Suppressor macrophage treated with lipopolysaccharide for 1 hour (primary cell): ENCODE results near the gene TBC1D9B.
"Not testable (repeated sequence)": the region's sequence is repeated elsewhere in the genome, so short reads cannot be mapped to it uniquely, and the experiment has no call there.

Experiments used
- DNase-seq, 3 donors: peaks; one replicate each; pipeline ENCODE4 v3.0.0-alpha.2; 2020 to 2022

TBC1D9B gene

DNA sequence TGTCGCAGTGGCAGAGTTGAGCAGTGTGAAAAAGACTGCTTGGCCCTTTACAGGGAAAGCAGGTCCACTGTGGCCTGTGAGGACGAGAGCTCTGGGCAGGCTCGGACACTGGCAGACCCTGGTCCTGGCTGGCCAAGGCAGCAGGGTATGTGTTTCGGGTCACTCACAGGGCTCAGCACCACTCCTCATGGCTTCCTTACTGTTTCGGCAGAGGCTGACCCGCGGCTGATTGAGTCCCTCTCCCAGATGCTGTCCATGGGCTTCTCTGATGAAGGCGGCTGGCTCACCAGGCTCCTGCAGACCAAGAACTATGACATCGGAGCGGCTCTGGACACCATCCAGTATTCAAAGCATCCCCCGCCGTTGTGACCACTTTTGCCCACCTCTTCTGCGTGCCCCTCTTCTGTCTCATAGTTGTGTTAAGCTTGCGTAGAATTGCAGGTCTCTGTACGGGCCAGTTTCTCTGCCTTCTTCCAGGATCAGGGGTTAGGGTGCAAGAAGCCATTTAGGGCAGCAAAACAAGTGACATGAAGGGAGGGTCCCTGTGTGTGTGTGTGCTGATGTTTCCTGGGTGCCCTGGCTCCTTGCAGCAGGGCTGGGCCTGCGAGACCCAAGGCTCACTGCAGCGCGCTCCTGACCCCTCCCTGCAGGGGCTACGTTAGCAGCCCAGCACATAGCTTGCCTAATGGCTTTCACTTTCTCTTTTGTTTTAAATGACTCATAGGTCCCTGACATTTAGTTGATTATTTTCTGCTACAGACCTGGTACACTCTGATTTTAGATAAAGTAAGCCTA lies 71.3 kb downstream of the TBC1D9B start:
- DNase-seq: peak; percentile 38 to 66 (median 43)

DNA sequence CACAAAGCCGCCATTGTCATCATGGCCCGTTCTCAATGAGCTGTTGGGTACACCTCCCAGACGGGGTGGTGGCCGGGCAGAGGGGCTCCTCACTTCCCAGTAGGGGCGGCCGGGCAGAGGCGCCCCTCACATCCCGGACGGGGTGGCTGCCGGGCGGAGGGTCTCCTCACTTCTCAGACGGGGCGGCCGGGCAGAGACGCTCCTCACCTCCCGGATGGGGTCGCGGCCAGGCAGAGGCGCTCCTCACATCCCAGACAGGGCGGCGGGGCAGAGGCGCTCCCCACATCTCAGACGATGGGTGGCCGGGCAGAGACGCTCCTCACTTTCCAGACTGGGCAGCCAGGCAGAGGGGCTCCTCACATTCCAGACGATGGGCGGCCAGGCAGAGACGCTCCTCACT lies 72.8 kb downstream of the TBC1D9B start:
- not testable (repeated sequence) for DNase-seq

DNA sequence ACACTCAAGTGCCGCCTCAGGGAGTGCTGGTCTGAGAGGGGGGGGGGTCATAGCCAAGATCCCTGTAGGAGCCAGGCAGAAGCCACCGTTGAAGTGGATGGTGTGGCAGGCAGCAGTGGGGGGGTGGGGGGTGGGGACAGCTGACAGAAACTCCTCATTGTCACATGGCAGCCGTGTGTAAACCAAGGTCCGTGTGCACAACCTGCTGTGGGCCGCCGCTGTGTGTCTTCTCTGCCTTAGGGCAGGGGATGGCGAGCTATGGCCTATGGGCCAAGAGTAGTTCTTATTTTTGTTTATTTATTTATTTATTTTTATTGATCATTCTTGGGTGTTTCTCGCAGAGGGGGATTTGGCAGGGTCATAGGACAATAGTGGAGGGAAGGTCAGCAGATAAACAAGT lies 73.6 kb downstream of the TBC1D9B start:
- no peak for DNase-seq

DNA sequence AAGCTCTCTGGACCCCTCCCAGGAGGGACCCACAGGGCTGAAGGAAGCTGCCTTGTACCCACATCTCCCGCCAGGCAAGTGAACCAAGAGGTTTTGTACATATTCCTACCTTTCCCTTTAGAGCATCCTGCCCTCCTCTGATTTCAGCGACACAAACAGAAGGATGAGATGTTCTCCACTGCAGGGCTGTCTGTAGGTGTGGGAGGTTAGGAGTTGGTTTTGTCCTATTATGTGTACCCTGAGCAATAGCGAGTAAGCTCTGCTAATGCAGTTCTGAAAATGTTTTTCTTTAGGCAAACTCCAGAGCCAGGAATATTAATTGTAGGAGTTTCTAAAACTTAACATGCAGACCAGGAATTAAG lies 74.0 kb downstream of the TBC1D9B start:
- DNase-seq: no peak

DNA sequence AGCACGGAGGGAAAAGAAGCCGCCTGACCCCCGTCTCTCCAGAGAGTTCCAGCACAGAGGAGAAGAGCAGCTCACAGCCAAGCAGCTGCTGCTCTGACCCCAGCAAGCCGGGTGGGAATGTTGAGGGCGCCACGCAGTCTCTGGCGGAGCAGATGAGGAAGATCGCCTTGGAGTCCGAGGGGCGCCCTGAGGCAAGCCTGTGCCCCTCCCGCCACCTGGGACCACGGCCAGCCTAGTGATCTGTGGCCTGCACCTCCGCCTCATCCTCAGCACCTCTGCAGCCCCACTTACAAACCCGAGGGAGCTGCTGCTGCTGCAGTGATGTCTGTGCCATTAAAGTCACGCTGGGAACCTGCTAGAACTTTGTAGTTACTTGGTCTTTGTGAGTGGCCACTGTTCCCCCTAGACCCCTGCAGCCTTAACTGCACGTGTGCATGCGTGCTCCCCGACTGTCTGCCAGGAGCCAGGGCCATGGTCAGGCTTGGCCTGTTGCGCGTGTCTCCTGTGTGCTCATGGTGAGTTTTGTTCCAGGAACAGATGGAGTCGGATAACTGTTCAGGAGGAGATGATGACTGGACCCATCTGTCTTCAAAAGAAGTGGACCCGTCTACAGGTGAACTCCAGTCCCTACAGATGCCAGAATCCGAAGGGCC lies 74.5 kb downstream of the TBC1D9B start:
- no peak for DNase-seq

DNA sequence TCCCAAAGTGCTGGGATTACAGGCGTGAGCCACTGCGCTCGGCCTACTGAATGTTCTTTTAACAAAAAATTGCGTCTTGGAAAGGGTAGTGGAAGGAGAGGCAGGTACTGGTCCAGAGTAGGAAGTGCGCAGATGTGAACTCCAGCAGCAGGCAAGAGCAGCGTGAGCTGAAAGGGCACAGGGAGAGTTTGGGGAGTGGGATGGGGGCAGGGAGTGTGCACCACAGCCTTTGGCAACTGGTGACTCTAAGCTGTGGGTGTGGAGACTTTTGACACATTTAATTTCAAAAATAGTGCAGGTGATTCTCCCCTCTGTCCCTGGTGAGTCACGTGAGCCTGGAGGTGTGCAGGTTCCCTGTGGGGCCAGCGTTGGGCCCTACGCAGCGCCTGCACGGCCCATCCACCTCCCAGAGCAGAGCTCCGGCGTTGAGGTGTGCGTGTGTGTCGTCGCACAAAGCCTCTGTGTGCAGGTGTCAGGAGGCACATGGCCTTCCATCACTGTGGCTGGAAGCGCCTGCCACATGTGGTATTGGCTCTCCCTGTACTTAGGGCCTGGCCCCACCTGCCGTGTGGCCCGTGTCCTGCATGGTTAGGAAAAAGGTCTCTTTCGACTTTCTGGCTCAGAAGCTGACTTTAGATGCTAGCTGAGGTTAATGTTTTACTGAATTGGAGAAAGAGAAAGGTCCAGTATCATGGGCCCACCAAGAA lies 75.5 kb downstream of the TBC1D9B start:
- no peak for DNase-seq

DNA sequence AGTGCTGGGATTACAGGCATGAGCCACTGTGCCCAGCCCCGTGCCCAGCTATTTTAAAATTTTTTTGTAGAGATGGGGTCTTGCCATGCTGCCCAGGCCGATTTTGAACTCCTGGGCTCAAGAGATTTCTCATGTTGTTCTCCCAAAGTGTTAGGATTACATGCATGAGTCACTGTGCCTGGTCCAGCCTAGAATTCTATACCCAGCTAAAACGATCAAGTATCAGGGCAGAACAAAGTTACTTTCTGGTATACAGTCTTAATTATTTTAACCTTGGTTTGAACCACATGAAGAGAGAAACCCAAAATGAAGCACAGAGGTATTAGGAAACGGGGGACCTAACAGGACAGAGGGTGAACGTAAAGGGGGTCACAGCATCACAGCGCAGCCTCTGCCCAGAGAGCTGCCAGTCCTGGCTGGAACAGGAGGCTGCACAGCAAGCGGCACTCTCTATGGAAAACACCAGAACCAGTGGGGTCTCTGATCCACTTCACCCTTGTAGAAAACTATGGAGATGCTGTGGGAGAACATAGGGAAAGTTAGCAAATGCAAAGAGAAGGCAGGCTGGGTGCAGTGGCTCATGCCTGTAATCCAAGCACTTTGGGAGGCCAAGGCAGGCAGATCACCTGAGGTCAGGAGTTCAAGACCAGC lies 76.8 kb downstream of the TBC1D9B start:
- DNase-seq: no peak

DNA sequence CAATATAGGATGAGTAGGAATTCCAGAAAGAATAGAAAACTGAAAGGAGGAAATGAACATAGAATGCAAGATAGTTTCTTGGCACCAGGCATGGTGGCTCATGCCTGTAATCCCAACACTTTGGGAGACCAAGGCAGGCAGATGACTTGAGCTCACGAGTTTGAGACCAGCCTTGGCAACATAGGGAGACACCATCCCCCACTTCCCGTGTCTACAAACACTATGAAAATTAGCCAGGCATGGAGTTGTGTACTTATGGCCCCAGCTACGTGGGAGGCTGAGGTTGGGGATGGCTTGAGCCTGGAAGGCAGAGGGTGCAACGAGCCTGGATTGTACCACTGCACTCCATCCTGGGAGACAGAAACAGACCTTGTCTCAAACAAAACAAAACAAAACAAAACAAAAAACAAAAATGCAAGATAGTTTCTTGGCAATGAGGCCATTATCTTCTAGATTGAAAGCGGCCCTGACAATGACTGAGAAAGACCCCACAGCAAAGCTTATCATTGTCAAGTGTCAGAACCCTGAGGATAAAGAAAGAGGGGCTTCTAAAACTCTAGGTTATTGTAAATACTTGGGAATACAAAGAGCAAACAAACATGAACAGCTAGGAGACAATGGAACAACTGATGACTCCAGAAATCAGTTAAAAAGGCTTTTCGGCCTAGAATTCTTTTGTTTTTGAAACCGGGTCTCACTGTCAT lies 77.8 kb downstream of the TBC1D9B start:
- DNase-seq: no peak

DNA sequence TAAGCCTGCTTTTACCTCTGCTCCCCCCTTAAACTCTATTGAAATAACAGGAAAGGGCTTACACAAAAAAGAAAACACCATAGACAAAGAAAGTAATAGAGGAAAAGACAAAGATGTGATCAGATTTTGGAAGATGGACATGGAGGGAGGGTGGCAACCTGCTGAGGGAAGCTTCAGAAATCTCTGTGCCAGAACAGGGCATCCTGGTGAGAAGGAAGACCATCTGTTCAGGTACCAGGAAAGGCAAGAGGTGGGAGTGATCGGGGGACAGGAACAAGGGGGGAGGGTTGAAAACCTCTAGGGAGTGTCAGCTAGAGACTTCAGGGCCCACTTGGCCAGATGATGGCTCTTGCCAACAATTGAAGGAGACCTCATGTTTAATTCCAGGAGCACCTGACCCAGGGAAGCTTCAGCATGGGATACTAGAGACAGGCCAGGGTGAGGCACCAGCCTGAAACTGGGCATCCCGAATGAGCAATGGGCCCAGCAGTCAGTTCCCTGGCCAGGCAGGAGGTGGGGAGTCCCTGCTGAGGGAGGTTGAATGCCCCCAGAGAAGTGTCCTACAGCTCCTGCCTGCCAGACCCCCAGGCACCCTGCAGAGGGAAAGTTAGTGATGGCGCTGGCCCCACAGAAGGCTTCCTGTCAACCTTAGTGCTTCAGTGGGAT lies 78.8 kb downstream of the TBC1D9B start:
- DNase-seq: no peak

DNA sequence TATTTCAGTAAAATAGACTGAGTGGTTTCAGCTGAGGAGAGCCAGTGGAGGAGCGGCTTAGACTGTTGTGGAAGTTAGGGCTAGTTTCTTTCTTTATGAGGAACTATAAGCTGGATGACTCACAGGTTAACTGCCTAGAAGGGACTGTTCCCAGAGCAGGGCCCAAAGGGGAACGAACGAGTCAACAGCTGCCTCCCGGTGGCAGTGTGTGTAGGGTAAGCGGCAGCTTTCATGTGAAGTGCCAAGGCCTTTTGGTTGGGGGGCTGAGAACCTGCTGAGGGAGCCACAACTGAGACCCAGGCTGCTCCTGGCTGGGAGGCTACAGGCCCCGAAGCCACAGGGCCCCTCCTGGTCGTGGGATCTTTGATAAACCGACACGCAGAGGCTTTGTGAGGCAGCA lies 80.0 kb downstream of the TBC1D9B start:
- peak; percentile 93 to 94 (median 93) for DNase-seq

DNA sequence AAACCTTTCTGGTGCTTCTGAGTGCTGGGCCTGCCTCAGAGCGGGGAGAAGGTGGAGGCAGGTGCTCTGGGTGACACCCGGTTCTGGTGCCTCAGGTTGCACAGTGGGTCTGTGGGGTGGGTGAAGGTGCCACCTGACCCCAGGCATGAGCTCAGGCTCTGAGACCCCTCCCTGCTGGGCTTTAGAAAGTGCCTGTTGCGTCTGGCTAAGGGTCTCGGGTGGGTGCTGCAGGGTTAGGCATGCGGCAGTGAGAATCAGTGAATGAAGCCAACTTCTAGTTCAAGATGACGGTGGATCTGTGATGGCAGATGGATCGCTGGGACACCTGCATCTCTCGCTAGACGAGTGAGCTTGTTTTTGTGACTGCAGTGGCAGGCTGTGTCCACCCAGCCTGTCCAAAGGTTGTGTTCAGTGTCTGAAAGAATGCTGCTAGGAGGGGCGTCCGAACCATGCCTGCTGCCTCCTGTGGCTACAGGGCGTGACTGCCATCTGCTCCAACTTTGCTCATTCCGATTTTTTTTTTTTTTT lies 82.0 kb downstream of the TBC1D9B start:
- DNase-seq: no peak

DNA sequence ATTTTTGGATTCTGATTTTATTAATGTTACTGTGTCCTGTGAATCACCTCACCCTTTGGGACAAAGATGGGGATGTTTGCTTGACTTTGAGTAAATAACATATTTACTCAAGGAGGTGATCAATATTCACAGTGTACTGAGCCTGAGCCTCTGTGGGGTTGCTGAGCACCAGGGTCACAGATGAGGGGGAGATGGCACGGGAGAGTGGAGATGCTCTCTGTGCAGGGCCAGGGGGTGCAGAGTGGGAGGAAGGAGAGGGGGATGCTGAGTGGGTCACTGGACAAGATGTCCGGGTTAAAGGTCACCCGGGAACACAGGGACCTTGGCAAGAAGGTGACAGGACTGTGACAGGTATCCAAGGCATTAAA lies 83.0 kb downstream of the TBC1D9B start:
- no peak for DNase-seq

DNA sequence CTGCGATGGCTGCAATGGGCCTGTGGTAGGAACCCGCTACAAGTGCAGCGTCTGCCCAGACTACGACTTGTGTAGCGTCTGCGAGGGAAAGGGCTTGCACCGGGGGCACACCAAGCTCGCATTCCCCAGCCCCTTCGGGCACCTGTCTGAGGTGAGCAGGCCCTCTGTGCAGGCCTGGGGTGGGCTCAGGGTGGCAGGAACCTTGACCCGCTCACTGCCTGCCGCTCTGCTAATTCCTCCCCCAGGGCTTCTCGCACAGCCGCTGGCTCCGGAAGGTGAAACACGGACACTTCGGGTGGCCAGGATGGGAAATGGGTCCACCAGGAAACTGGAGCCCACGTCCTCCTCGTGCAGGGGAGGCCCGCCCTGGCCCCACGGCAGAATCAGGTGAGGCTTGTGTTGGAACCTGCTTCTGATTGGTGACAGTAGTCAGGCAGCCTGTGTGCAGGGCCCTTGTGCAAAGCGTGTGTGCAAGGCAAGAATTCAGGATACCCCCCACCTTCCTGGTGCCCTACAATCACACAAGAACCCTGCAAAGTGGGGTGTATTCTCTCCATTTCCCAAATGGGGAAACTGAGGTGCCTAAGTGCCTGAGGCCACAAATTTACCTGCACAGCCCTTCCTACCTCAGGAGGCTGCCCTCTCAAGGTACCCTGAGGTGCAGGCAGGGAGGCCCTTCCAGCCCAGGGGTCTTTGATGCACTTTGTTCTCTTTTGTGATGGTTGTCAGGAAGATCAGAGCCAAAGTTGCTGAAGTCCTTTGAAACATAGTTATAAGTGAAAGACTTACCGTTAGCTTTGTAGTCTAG lies 83.6 kb downstream of the TBC1D9B start:
- DNase-seq: no peak

DNA sequence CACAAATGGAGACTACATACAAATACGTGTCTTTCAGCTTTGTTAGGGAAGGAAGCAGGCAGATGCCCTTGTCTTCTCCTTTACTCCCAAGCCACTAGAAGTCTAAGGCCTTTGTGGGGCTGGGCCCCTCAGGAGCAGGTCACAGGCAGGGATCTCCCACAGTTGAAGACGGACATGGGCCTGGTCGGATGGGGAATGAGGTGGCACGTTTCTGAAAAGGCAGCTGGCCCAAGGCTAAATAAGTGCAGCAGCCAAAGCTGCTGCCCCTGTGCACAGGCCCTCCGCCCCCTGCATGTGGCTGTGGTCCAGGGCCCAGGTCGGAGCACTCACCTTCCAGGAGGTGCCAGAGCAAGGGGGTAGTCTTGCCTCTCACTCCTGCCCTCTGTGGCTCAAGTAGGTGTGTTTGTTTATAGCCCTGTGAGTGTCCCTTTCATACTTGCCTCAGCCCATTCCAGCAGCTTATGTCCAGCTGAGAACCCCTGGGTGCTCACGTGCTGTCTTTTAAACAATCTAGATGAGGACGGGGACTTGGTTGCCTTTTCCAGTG lies 85.2 kb downstream of the TBC1D9B start:
- no peak for DNase-seq

DNA sequence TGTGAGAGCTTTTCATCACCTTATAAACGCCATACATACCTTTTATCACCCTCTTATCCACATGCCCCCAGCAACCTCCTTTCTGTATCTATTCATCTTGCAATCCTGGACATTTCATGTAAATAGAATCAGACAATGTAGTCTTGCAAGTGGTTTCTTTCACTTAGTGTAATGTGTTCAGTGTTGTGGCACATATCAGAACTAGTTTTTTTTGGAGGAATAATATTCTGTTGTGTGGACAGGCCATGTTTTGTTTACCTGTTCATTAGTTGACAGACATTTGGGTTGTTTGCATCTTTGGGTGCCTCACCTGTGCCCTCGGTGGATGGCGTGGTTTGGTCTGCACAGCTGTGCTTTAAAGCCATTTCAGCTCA lies 85.7 kb downstream of the TBC1D9B start:
- DNase-seq: no peak

DNA sequence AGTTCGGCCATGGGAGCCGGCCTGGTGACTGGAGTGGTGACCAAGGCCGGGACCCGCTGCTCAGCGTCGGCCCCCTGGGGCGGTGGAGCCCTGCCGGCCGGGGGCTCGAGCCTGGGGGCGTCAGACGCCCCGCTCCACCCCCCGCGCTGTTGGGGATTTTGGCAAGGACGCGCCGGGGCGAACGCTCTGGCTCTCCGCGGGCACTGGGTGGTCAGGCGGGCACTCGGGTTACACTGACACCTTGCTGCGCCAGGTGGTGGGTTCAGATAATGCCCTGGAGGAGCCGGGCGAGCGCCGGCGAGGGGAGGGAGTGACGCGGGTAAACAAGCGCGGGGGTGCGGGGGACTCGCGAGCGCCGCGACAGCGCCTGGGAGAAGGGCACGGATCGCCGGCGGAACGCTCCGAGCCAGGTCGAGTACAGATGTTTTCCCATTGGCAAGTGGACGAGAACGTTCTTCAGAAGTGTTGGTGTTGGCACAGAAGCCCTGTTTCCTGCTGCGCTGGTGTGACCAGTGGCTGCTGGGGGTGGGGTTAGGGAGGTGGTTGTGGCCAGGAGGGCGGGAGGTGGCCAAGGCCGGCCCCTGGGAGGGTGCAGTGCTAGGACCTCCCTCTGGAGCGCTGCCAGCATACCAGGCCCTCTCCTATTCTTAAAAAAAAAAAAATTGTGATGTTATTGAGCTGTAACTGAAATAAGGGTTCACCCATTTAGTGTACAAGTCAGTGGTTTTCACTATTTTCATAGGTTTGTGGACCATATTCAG lies 86.2 kb downstream of the TBC1D9B start:
- DNase-seq: peak; percentile 90 to 96 (median 92)

DNA sequence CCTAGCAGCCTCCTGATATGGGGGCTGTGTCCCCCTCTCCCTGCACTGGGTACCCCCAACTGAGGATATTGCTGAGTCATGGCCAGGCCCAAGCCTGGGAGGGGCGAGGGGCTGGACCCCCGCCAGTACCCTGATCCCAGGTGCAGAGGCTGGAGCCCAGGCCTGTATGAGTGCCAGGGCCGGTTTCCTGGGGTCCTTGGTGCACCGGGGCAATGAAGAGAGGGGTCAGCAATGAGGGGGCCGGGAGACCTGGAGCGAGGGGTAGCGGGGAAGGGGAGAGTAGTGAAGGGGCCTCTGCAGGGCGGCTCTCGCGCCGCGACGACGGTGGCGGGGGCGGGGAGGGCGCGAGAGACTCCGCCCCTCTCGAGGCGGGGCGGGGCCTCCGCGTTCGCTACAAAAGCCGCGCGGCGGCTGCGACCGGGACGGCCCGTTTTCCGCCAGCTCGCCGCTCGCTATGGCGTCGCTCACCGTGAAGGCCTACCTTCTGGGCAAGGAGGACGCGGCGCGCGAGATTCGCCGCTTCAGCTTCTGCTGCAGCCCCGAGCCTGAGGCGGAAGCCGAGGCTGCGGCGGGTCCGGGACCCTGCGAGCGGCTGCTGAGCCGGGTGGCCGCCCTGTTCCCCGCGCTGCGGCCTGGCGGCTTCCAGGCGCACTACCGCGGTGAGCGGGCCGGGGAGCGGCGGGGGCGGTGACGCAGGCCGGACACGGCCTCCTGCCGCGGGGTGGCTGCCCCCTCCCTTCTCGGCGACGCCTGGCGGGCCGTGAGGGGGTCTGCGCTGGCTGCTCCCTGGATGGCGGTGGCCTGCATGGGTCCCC lies 87.0 kb downstream of the TBC1D9B start, which contains the start of gene SQSTM1:
Gene SQSTM1 (plus strand): TSS at position 423 of the 815 bp plus-strand sequence. CDS start 32 bp downstream, at position 455.
- peak; percentile 85 to 96 (median 92) for DNase-seq

DNA sequence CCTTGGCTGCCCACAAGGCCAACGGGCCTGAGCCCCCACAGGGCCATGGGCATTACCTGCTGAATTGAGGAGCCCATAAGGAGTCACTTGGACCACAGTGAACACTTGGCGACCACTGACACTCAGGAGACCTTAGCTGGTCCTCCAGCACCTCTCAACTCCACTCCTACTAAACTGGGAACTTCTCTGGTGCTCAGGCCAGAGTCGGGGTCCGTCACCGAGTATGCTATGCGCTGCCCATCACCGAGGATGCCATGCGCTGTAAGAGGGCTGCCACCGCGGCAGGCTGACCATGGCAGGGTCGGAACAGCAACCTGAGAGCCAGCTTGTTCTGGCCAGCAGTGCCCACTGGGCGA lies 87.6 kb downstream of the TBC1D9B start:
- no peak for DNase-seq
